PFSK-1 (cell line): Measurements from ENCODE around the gene RIPOR2.

Experiments
- POLR2AphosphoS5 ChIP-seq: IDR thresholded peaks from 2 replicates; pipeline ENCODE4 v1.6.1; 2012; ENCODE audit warnings: low read depth, mild to moderate bottlenecking, control low read depth, low read length, moderate library complexity
- REST ChIP-seq, 2 experiments: IDR thresholded peaks; 2 replicates each; pipeline versions ENCODE4 v1.6.1 to v1.8.0; 2011 to 2012; ENCODE audit warnings: low read depth in 2 of 2, low read length in 2 of 2, control low read depth in 1 of 2, inconsistent platforms in 1 of 2, mild to moderate bottlenecking in 1 of 2, moderate library complexity in 1 of 2; ENCODE audit not compliant: insufficient read depth in 1 of 2
- TAF1 ChIP-seq: IDR thresholded peaks from 2 replicates; pipeline ENCODE4 v1.6.1; 2012; ENCODE audit warnings: low read length, control low read depth, borderline replicate concordance; ENCODE audit not compliant: insufficient read depth

- no peak for TF ChIP-seq REST (IDR thresholded peaks at IDR 0.05; ENCODE audit: insufficient read depth in 1 of 2, low read depth in 2 of 2, low read length in 2 of 2)
- TF ChIP-seq POLR2AphosphoS5: no peak
- TF ChIP-seq TAF1: no peak
These were observed 117.4 kb downstream of the RIPOR2 start for GRCh38 chr6:24818346-24818745.
